NCI-H146 treated with DMSO at 0.1 percent for 48 hours (cell line): ENCODE data around the gene CDK14.
"Not testable (repeated sequence)": the region's sequence is repeated elsewhere in the genome, so short reads cannot be mapped to it uniquely, and the experiment has no call there.

Experiments used
- DNase-seq: peaks from one replicate; lab custom pipeline; 2025; ENCODE audit not compliant: unreplicated experiment; lab: John Stamatoyannopoulos, UW

Gene CDK14

GRCh38 chr7:90749774-90750173 is 153.7 kb downstream of the CDK14 start:
- DNase-seq, result no peak

DNA sequence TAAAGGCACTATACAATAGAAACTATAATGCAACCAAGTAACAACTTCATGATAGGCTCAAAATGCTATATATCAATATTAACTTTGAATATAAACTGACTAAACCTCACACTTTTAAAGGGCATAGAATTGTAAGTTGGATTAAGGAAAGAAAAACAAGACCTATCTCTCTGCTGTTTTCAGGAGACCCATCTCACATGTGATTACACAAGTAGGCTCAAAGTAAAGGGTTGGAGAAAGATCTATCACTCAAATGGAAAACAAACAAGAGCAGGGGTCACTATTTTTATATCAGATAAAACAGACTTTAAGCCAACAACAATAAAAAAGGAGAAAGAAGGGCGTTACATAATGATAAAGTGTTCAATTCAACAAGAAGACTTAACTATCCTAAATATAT is 155.5 kb downstream of the CDK14 start:
- DNase-seq, result no peak

DNA sequence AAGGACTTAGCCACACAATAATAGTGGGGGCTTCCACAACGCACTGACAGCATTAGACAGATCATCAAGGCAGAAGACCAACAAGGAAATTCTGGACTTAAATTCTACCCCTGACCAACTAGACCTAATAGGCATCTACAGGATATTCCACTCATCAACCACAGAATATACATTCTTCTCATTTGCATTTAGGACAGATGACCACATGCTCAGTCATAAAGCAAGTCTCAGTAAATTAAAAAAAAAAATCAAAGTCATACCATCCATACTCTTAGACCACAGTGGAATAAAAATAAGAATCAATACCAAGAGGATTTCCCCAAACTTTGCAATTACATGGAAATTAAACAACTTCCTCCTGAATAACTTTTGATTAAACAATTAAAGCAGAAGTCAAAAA is 155.9 kb downstream of the CDK14 start:
- no peak for DNase-seq

GRCh38 chr7:90755041-90755440 is 158.9 kb downstream of the CDK14 start:
- no peak for DNase-seq

DNA sequence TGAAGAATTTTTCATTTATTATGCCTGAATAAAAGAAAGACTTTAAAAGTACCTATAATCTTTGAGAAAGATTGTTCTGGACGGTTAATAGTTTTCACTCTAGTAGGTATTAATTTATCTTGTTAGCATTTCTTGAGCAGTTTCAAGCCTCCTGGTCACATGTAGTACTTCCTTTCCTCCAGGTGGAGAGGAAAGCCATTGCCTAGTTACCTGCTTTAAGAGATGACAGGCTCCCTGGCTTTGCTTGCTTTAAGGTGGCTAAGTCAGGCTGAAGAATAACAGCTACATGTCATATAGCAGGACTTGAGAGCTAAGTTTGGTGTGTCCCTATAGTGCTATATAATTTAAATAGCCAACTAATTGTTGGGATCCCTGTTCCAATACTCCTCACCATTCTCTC is 160.2 kb downstream of the CDK14 start:
- no peak for DNase-seq

DNA sequence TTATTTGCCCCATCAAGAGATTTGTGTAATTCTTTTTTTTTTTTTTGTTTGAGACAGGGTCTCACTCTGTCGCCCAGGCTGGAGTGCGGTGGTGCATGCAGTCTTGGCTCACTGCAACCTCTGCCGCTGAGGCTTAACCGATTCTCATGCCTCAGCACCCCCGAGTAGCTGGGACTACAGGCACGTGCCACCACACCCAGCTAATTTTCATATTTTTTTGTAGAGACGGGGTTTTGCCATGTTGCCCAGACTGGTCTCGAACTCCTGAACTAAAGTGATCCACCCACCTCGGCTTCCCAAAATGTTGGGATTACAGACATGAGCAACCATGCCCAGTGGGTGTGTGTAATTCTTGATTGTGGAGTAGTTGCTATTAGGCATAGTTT is 161.4 kb downstream of the CDK14 start:
- DNase-seq, result not testable (repeated sequence)

DNA sequence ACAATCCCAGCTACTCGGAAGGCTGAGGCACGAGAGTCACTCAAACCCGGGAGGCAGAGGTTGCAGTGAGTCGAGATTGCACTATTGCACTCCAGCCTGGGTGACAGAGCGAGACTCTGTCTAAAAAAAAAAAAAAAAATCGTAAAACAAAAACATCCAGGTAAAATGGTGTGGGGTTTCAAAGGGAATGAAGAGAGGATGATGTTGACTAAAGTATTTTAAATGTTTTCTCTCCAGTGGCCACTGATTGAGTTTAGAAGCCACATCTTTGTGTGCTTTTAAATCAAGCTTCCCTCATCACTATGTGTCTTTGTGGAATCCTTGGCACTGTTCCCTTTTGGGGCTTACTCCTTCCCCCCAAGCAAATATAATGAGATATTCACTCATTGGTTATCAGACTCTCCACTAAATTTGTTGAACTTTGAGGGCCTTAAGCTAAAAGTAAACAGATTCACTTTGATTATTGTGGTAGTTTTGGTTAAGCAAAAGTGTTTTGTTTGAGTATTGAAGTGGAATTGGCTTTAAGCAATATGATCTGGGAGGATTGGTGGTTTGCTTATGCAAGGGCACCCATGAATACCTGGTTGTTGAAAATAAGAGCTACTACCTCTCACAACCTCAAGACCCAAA is 162.9 kb downstream of the CDK14 start:
- no peak for DNase-seq

GRCh38 chr7:90759710-90760109 is 163.6 kb downstream of the CDK14 start:
- DNase-seq, result no peak

DNA sequence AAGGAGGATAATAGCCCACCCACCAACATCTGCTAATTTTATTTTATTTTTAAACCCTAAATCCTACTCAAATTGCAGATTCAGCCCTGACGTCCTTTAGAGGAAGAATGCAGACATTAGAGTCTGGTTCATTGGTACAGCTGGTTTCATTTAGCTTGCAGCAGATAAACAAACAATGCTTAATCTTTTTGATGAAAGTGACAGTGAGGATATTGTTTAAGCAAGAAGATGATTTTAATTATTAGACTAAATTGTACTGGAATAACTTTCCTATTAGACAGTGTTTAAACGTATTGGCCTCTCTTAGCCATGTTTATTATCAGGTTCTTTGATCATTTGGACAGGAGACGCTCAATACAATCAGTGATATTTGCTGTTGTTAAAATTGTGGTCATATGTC is 164.8 kb downstream of the CDK14 start:
- DNase-seq, result no peak

DNA sequence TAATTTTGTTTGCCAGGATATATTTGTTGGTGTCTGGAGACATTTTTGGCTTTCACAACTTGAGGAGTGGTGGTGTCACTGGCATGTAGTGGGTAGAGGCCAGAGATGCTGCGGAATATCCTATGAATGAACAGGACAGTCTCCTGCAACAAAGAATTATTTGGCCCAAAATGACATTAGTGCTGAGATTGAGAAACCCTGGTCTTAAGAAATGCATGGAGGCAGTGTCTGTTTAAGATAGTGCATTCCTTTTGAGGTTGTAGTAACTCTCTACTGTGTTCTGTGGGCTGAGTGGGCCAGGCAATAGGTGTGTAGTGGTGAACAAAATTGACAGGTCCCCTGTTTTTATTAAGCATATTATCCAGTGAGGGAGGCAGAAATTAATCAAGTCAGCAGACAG is 165.5 kb downstream of the CDK14 start:
- DNase-seq, result no peak

DNA sequence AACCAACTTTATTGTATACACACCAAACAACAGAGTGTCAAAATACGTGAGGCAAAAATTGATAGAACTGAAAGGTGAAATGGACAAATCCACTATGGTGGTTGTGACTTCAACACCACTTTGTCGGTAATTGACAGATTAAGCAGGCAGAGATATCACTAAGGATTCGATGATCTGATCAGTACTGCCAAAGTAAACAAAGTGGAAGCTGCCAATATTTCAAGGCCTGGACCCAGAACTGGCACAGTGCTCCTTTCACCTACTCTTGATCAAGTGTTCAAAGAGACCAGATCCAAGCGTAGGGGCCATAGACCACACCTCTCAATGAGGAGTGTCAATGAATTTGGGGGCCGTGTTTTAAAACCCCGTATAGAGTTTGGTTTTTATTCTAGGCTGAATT is 167.0 kb downstream of the CDK14 start:
- DNase-seq, result no peak

- DNase-seq, result no peak
Observed at GRCh38 chr7:90764848-90765570, 168.9 kb downstream of the CDK14 start.

DNA sequence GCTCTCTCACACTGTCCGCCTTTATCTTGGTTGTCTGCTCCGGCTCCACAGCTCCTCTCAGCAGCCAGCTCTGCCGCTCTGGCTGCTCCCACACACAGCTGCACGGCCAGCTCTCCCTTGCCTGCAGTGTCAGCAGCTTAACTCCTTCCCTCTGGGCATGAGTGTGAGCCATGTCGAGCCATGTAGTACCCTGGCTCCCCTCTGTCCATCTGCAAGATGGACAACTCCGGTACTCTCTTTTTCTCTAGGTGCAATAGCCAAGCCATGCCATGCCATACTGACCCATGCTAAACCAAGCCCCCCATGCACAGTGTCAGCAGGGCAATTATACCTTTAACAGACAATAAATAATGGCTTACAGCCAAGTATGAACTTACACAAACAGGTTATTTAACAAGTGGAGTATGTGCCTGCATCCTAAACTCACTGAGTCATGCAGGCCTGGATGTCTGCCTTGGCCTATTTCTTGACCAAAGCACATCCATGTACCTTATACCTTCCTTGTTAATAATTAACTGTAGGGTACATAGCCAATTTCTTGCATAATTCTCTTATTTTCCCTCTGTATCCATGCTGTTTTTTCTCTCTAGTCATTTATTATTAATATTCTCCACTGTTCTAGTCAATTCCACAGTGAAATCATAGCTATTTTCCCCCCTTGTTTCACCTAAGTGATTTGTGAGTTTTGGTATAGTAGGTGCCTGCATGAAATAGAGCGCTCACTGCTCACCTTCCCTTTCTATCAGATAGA is 170.9 kb downstream of the CDK14 start:
- DNase-seq, result no peak

- DNase-seq, result no peak
Observed at GRCh38 chr7:90768301-90768700, 172.2 kb downstream of the CDK14 start.

DNA sequence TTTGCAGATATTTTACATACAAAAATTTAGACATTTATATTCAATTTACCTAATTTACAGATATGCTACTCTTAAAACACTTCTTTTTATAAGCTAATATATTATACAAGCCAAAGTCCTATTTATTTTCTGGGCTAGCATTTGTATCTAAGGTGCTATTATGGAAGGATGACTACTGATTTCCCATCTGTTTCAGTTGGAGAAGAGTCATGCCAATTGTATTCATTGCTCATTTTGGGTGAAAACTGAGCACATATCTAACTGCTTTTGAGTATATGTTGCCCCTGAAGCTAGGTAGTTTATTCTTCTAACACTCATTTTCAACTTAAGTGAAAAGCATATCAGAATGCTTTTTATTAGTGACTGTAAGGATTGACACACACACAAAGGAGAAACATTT is 172.9 kb downstream of the CDK14 start:
- DNase-seq, result no peak

DNA sequence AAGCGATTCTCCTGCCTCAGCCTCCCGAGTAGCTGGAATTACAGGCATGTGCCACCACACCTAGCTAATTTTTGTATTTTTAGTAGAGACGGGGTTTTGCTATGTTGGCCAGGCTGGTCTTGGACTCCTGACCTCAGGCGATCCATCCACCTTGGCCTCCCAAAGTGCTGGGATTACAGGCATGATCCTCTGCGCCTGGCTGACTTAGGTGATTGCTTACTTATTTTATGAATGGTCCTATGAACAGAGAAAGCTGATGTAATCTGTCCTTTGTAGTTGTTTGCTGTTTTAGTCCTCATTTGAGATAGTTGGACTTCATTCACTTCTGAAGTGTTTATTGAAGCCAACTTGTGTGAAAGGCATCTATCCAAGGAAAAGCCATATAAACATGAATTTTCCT is 173.4 kb downstream of the CDK14 start:
- not testable (repeated sequence) for DNase-seq

- DNase-seq, result no peak
Observed at GRCh38 chr7:90771281-90771680, 175.2 kb downstream of the CDK14 start.

DNA sequence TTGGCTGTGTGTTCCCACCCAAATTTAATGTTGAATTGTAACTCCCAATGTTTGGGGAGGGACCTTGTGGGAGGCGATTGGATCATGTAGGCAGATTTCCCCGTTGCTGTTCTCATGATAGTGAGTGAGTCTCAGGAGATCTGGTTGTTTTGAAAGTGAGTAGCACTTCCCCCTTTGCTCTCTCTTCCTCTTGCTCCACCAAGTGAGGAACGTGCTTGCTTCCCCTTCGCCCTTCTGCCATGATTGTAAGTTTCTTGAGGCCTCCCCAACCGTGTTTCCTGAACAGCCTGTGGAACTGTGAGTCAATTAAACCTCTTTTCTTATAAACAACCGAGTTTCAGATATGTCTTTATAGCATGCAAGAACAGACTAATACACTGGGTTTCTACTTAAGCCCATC is 176.3 kb downstream of the CDK14 start:
- no peak for DNase-seq

DNA sequence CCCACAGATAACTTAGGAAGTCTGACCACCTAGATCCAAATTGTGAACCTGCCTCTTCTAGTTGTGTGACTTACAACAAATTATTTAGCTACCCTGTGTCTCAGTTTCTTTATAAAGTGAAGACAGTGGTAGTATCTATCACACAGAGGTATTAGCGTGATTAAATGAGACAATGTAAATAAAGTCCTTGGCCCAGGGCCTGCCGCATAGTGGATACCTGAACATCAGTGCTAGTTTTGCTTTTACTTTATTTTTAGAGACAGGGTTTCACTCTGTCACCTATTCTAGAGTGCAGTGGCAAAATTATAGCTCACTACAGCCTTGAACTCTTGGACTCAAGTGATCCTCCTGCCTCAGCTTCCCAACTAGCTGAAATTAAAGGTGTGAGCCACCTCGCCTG is 177.1 kb downstream of the CDK14 start:
- no peak for DNase-seq

DNA sequence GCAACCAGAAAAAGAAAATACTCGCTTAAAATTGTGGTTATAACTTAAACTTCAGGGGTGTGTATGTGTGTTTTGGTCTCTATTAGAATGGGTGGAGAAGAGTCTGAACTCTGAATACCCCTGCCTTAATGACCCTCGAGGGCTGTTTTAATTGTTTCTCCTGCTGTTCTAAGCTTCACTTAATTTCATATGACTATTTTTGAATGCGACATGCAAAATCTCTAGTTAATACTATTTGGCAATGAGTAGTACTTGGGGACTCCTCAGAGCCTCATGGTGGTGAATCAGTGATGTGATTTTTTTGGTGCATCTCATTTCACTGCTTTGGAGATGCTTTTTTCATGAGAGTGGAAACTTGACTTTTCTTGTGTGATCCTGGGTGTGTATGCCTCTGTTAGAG is 178.6 kb downstream of the CDK14 start:
- no peak for DNase-seq

GRCh38 chr7:90775383-90775965 is 179.4 kb downstream of the CDK14 start:
- DNase-seq, result no peak

GRCh38 chr7:90777041-90777440 is 180.9 kb downstream of the CDK14 start:
- DNase-seq, result no peak
